Liver (tissue), 9 donors: ENCODE data around the gene CARD9. TPM values are rescaled to one million over a fixed set of nuclear protein-coding genes. Genes with fewer than 3 reads are reported as not detected.

ENCODE experiments used
- DNase-seq: peaks from one replicate; pipeline ENCODE4 v3.0.0-alpha.2; 2017; ENCODE audit warnings: low spot score
- H3K27ac ChIP-seq, 2 donors: one replicate each; pipeline ENCODE4 v1.7.0; 2013; ENCODE audit warnings: inconsistent platforms in 2 of 2, low read length in 2 of 2, control low read depth in 1 of 2, low read depth in 1 of 2, mild to moderate bottlenecking in 1 of 2
- H3K27me3 ChIP-seq, 4 donors: one replicate each; pipeline versions ENCODE4 v1.6.1 to v1.7.0; 2013; ENCODE audit warnings: low read length in 3 of 4, inconsistent platforms in 1 of 4, mild to moderate bottlenecking in 1 of 4, moderate library complexity in 1 of 4; ENCODE audit not compliant: control insufficient read depth in 4 of 4, insufficient read depth in 4 of 4
- H3K36me3 ChIP-seq, 4 donors: one replicate each; pipeline versions ENCODE4 v1.6.1 to v1.7.0; 2013; ENCODE audit warnings: low read length in 3 of 4, mild to moderate bottlenecking in 3 of 4, low read depth in 1 of 4, moderate library complexity in 1 of 4; ENCODE audit not compliant: control insufficient read depth in 4 of 4, insufficient read depth in 3 of 4
- H3K4me1 ChIP-seq, 4 donors: one replicate each; pipeline versions ENCODE4 v1.6.1 to v1.7.0; 2013; ENCODE audit warnings: low read length in 3 of 4, mild to moderate bottlenecking in 3 of 4, moderate library complexity in 1 of 4; ENCODE audit not compliant: control insufficient read depth in 4 of 4, insufficient read depth in 4 of 4
- H3K4me3 ChIP-seq, 3 donors: one replicate each; pipeline versions ENCODE4 v1.6.1 to v1.7.0; 2013; ENCODE audit warnings: low read length in 3 of 3, control low read depth in 1 of 3, low read depth in 1 of 3, mild to moderate bottlenecking in 1 of 3
- H3K9ac ChIP-seq, 2 donors: one replicate each; pipeline ENCODE4 v1.7.0; 2013; ENCODE audit warnings: low read length in 2 of 2, mild to moderate bottlenecking in 2 of 2, moderate library complexity in 2 of 2, control low read depth in 1 of 2, low read depth in 1 of 2
- H3K9me3 ChIP-seq, 4 donors: one replicate each; pipeline versions ENCODE4 v1.6.1 to v1.7.0; 2013; ENCODE audit warnings: low read length in 3 of 4; ENCODE audit not compliant: control insufficient read depth in 4 of 4
- EGR1 ChIP-seq, 2 donors: IDR thresholded peaks; 2 replicates each; pipeline ENCODE4 v1.6.1; 2016 to 2018; ENCODE audit warnings: antibody characterized with exemption in 2 of 2, low read depth in 2 of 2
- FOXA1 ChIP-seq: IDR thresholded peaks from 2 replicates; pipeline ENCODE4 v1.6.1; 2016; ENCODE audit warnings: antibody characterized with exemption
- FOXA2 ChIP-seq: IDR thresholded peaks from 2 replicates; pipeline ENCODE4 v1.6.1; 2016; ENCODE audit warnings: antibody characterized with exemption
- GABPA ChIP-seq, 2 donors: IDR thresholded peaks in 1 of 2; conservative IDR thresholded peaks in 1 of 2; 2 replicates each; pipeline ENCODE4 v1.6.1; 2016; ENCODE audit warnings: antibody characterized with exemption in 2 of 2, mild to moderate bottlenecking in 1 of 2, moderate library complexity in 1 of 2
- HNF4A ChIP-seq, 2 donors: conservative IDR thresholded peaks; 2 replicates each; pipeline ENCODE4 v1.6.1; 2016; ENCODE audit warnings: antibody characterized with exemption in 2 of 2, mild to moderate bottlenecking in 2 of 2
- HNF4G ChIP-seq: IDR thresholded peaks from 2 replicates; pipeline ENCODE4 v1.6.1; 2016; ENCODE audit warnings: antibody characterized with exemption
- JUND ChIP-seq, 2 donors: IDR thresholded peaks; 2 replicates each; pipeline ENCODE4 v1.6.1; 2016; ENCODE audit warnings: antibody characterized with exemption in 2 of 2
- NR2F2 ChIP-seq: IDR thresholded peaks from 2 replicates; pipeline ENCODE4 v1.6.1; 2016; ENCODE audit warnings: antibody characterized with exemption
- RAD21 ChIP-seq, 2 donors: IDR thresholded peaks; 2 replicates each; pipeline ENCODE4 v1.6.1; 2016; ENCODE audit warnings: antibody characterized with exemption in 2 of 2, mild to moderate bottlenecking in 2 of 2
- RXRA ChIP-seq, 2 donors: IDR thresholded peaks; 2 replicates each; pipeline ENCODE4 v1.6.1; 2017 to 2018; ENCODE audit warnings: antibody characterized with exemption in 2 of 2, mild to moderate bottlenecking in 1 of 2
- WGBS: extraction: QIAGEN DNeasy Blood & Tissue Kit; methylation state at CpG from one replicate; pipeline ENCODE4 v1.1.7; 2013; 5-methylcytosine and 5-hydroxymethylcytosine counted together
- polyA plus RNA-seq, 2 donors: library from polyadenylated mRNA; stranded (reverse) in 1 of 2; unstranded in 1 of 2; fragments of 200-250 nt in 1 of 2; fragments of >200 nt in 1 of 2; fragmentation: Nextera tagmentation in 1 of 2; extraction: Ambion mirVana in 1 of 2; gene quantifications; one replicate each; pipeline versions ENCODE4 v1.2.1 to v1.2.3, GENCODE V29; 2013 to 2015
- total RNA-seq, 2 donors: library from RNA; depleted of rRNA; stranded (reverse); fragments of >200 nt; gene quantifications; one replicate each; pipeline ENCODE4 v1.2.3, GENCODE V29; 2014
- TF ChIP-seq, protein P1 (sequence below): IDR thresholded peaks from 2 replicates; pipeline ENCODE4 v1.6.1; 2016; ENCODE audit warnings: antibody characterized with exemption
- TF ChIP-seq, protein P2 (sequence below): IDR thresholded peaks from 2 replicates; pipeline ENCODE4 v1.6.1; 2016; ENCODE audit warnings: antibody characterized with exemption
- TF ChIP-seq, protein P3 (sequence below): IDR thresholded peaks from 2 replicates; pipeline ENCODE4 v1.6.1; 2016; ENCODE audit warnings: antibody characterized with exemption, mild to moderate bottlenecking
- TF ChIP-seq, protein P4 (sequence below): IDR thresholded peaks from 2 replicates; pipeline ENCODE4 v1.6.1; 2016; ENCODE audit warnings: antibody characterized with exemption
- TF ChIP-seq, protein P5 (sequence below): fragments of 150-350 bp; IDR thresholded peaks from 2 replicates; pipeline ENCODE4 v1.5.1; 2017; ENCODE audit warnings: improper control_type of control experiment, low read depth, low read length; ENCODE audit not compliant: missing input control
- donor health status: healthy.
- donor health status: healthy.
- donor health status: healthy.
- donor health status: healthy.
- donor health status: healthy.

CARD9 gene
- total and polyA plus RNA-seq, 4 donors: 0.25 to 5.3 (median 2.2) TPM

DNA sequence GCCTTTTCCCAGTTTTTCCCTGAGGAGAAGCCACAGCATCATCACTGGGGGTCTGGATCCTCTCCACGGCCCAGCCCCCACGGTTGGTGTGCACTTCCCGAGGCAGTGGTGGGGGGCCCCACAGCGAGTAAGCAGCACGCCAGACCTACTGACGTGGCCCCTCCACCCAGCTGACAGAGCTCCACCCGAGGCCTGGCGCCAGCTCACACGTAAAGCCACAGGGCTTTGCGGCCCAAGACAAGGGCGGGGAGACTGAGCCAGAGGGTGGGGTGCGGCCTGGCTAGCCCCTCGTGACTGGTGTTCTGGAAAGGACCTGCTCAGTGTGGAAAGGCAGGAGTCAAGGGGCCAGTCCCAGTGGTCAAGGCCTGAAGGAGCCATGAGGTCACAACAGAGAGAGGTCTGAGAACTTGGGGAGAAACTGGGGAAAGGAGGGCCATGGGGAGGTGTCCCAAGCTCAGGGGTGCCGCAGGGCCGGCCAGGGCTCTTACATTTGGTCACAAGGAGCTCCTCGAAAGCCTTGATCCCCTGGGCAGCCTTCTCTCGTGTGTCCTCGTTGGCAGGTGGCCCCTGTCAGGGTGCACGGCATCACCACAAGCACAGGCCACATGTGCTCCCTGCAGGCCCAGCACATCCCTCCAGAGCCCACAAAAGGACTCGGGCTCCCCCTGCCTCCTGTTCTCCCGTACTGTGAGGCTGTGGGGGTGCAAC lies 21.0 kb upstream of the CARD9 start:
- Histone ChIP-seq H3K9me3 (no peaks in the 10 kb centered on the region), H3K36me3 (peaks cover 2 to 41% (median 20%) of the 10 kb centered on the region in 4 donors), H3K27ac (no peak overlapping the region), H3K4me1 (peaks cover 10 to 44% (median 33%) of the 10 kb centered on the region in 4 donors), H3K9ac (no peak overlapping the region), H3K27me3 (no peaks in the 10 kb centered on the region), H3K4me3 (no peak overlapping the region)
- no peak for DNase-seq
- 96% methylated on average over 21 of the region's 21 CpGs for WGBS
- TF ChIP-seq, protein P1, sequence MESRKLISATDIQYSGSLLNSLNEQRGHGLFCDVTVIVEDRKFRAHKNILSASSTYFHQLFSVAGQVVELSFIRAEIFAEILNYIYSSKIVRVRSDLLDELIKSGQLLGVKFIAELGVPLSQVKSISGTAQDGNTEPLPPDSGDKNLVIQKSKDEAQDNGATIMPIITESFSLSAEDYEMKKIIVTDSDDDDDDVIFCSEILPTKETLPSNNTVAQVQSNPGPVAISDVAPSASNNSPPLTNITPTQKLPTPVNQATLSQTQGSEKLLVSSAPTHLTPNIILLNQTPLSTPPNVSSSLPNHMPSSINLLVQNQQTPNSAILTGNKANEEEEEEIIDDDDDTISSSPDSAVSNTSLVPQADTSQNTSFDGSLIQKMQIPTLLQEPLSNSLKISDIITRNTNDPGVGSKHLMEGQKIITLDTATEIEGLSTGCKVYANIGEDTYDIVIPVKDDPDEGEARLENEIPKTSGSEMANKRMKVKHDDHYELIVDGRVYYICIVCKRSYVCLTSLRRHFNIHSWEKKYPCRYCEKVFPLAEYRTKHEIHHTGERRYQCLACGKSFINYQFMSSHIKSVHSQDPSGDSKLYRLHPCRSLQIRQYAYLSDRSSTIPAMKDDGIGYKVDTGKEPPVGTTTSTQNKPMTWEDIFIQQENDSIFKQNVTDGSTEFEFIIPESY: no peak
- TF ChIP-seq, protein P2, sequence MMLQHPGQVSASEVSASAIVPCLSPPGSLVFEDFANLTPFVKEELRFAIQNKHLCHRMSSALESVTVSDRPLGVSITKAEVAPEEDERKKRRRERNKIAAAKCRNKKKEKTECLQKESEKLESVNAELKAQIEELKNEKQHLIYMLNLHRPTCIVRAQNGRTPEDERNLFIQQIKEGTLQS: no peak
- TF ChIP-seq, protein P3, sequence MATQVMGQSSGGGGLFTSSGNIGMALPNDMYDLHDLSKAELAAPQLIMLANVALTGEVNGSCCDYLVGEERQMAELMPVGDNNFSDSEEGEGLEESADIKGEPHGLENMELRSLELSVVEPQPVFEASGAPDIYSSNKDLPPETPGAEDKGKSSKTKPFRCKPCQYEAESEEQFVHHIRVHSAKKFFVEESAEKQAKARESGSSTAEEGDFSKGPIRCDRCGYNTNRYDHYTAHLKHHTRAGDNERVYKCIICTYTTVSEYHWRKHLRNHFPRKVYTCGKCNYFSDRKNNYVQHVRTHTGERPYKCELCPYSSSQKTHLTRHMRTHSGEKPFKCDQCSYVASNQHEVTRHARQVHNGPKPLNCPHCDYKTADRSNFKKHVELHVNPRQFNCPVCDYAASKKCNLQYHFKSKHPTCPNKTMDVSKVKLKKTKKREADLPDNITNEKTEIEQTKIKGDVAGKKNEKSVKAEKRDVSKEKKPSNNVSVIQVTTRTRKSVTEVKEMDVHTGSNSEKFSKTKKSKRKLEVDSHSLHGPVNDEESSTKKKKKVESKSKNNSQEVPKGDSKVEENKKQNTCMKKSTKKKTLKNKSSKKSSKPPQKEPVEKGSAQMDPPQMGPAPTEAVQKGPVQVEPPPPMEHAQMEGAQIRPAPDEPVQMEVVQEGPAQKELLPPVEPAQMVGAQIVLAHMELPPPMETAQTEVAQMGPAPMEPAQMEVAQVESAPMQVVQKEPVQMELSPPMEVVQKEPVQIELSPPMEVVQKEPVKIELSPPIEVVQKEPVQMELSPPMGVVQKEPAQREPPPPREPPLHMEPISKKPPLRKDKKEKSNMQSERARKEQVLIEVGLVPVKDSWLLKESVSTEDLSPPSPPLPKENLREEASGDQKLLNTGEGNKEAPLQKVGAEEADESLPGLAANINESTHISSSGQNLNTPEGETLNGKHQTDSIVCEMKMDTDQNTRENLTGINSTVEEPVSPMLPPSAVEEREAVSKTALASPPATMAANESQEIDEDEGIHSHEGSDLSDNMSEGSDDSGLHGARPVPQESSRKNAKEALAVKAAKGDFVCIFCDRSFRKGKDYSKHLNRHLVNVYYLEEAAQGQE: no peak
- TF ChIP-seq EGR1 (IDR thresholded peaks at IDR 0.05; ENCODE audit: low read depth in 2 of 2) (no peak), RXRA (IDR thresholded peaks at IDR 0.05) (no peak), FOXA2 (no peak), HNF4G (no peak), JUND (IDR thresholded peaks at IDR 0.05) (no peak), NR2F2 (no peak), HNF4A (conservative IDR thresholded peaks at IDR 0.05) (no peak), FOXA1 (no peak), RAD21 (IDR thresholded peaks at IDR 0.05) (no peak), GABPA (IDR thresholded peaks at IDR 0.05 in 1 of 2, conservative IDR thresholded peaks at IDR 0.05 in 1 of 2) (no peak)
- TF ChIP-seq, protein P4, sequence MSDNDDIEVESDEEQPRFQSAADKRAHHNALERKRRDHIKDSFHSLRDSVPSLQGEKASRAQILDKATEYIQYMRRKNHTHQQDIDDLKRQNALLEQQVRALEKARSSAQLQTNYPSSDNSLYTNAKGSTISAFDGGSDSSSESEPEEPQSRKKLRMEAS: no peak
- TF ChIP-seq, protein P5, sequence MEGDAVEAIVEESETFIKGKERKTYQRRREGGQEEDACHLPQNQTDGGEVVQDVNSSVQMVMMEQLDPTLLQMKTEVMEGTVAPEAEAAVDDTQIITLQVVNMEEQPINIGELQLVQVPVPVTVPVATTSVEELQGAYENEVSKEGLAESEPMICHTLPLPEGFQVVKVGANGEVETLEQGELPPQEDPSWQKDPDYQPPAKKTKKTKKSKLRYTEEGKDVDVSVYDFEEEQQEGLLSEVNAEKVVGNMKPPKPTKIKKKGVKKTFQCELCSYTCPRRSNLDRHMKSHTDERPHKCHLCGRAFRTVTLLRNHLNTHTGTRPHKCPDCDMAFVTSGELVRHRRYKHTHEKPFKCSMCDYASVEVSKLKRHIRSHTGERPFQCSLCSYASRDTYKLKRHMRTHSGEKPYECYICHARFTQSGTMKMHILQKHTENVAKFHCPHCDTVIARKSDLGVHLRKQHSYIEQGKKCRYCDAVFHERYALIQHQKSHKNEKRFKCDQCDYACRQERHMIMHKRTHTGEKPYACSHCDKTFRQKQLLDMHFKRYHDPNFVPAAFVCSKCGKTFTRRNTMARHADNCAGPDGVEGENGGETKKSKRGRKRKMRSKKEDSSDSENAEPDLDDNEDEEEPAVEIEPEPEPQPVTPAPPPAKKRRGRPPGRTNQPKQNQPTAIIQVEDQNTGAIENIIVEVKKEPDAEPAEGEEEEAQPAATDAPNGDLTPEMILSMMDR: no peak
